Tibial artery (tissue), 4 donors: ENCODE results near the gene PDCD6IP.

Experiments
- DNase-seq, 2 donors: peaks; one replicate each; pipeline ENCODE4 v3.0.0-alpha.2; 2019
- H3K27ac ChIP-seq, 2 donors: fragments of 200-600 bp; sonication (generic) in 1 of 2; 1 replicate in 1 of 2; 2 replicates in 1 of 2; pipeline ENCODE4 v1.5.1; 2018 to 2019; ENCODE audit warnings: mild to moderate bottlenecking in 1 of 2
- H3K27me3 ChIP-seq, 2 donors: fragments of 200-600 bp; sonication (generic) in 1 of 2; one replicate each; pipeline versions ENCODE4 v1.5.1 to v1.6.0; 2016 to 2019
- H3K36me3 ChIP-seq, 3 donors: fragments of 200-600 bp; sonication (generic) in 2 of 3; one replicate each; pipeline ENCODE4 v1.5.1; 2016 to 2019; ENCODE audit warnings: mild to moderate bottlenecking in 2 of 3
- H3K4me1 ChIP-seq, 4 donors: fragments of 200-600 bp; sonication (generic) in 2 of 4; 1 replicate in 3 of 4; 2 replicates in 1 of 4; pipeline ENCODE4 v1.5.1; 2016 to 2019
- H3K4me3 ChIP-seq, 2 donors: fragments of 200-600 bp; sonication (generic) in 1 of 2; 1 replicate in 1 of 2; 2 replicates in 1 of 2; pipeline ENCODE4 v1.5.1; 2018 to 2019; ENCODE audit warnings: mild to moderate bottlenecking in 2 of 2
- H3K9me3 ChIP-seq, 3 donors: fragments of 200-600 bp; sonication (generic) in 1 of 3; one replicate each; pipeline ENCODE4 v1.5.1; 2016 to 2019
- CTCF ChIP-seq, 2 experiments: fragments of 200-600 bp in 1 of 2; fragments of 450-650 bp in 1 of 2; IDR thresholded peaks; one replicate each; pipeline ENCODE4 v1.5.1; 2017 to 2019; ENCODE audit warnings: antibody characterized with exemption in 2 of 2, mild to moderate bottlenecking in 1 of 2, moderate library complexity in 1 of 2
- intact Hi-C: fragments of 100-400 bp; cut with DNase I; formaldehyde crosslinking; loops from one replicate; pipeline ENCODE4 v1.15.0; 2023; ENCODE audit warnings: low total_unique reads

The PDCD6IP gene

GRCh38 chr3:33790091-33790490, 8.3 kb upstream of the PDCD6IP start:
- no peaks in the 10 kb centered on the region for H3K27me3 ChIP-seq
- H3K4me3 ChIP-seq, result no peak overlapping the region
- no peak for DNase-seq
- no peaks in the 10 kb centered on the region for H3K36me3 ChIP-seq
- TF ChIP-seq CTCF (IDR thresholded peaks at IDR 0.05), result no peak
- intact Hi-C loops, result no loop called here
- H3K27ac ChIP-seq, result no peak overlapping the region
- no peaks in the 10 kb centered on the region for H3K9me3 ChIP-seq
- peaks cover 0 to 11% (median 3%) of the 10 kb centered on the region in 4 donors for H3K4me1 ChIP-seq

- TF ChIP-seq CTCF (IDR thresholded peaks at IDR 0.05), result no peak
- Histone ChIP-seq H3K27ac (no peak overlapping the region), H3K4me3 (no peak overlapping the region), H3K9me3 (no peaks in the 10 kb centered on the region), H3K27me3 (no peaks in the 10 kb centered on the region), H3K4me1 (peaks cover 0 to 8% (median 3%) of the 10 kb centered on the region in 4 donors), H3K36me3 (no peaks in the 10 kb centered on the region)
- intact Hi-C loops, result no loop called here
- peak in 1 of 2 donors; percentile 34 for DNase-seq
These were observed 6.8 kb upstream of the PDCD6IP start for GRCh38 chr3:33791477-33792166.

- H3K9me3 ChIP-seq, result no peaks in the 10 kb centered on the region
- intact Hi-C loops, result no loop called here
- DNase-seq, result no peak
- no peaks in the 10 kb centered on the region for H3K27me3 ChIP-seq
- no peak overlapping the region for H3K27ac ChIP-seq
- no peaks in the 10 kb centered on the region for H3K36me3 ChIP-seq
- no peak overlapping the region for H3K4me3 ChIP-seq
- H3K4me1 ChIP-seq, result peaks cover 0 to 3% (median 0%) of the 10 kb centered on the region in 4 donors
- no peak for TF ChIP-seq CTCF (IDR thresholded peaks at IDR 0.05)
These were observed 6.1 kb upstream of the PDCD6IP start for GRCh38 chr3:33792167-33792892.

GRCh38 chr3:33795131-33795530, 3.3 kb upstream of the PDCD6IP start:
- no peak for TF ChIP-seq CTCF (IDR thresholded peaks at IDR 0.05)
- no peaks in the 10 kb centered on the region for H3K27me3 ChIP-seq
- intact Hi-C loops, result loop anchor here (5.0 kb wide), 1 partner anchor 78 kb away; the partner anchor contains the start of gene CLASP2

GRCh38 chr3:33795856-33796536, 2.4 kb upstream of the PDCD6IP start:
- H3K4me3 ChIP-seq, result no peak overlapping the region
- no peaks in the 10 kb centered on the region for H3K27me3 ChIP-seq
- H3K27ac ChIP-seq, result no peak overlapping the region
- H3K9me3 ChIP-seq, result no peaks in the 10 kb centered on the region
- DNase-seq, result no peak
- no peak for TF ChIP-seq CTCF (IDR thresholded peaks at IDR 0.05)
- H3K36me3 ChIP-seq, result no peaks in the 10 kb centered on the region
- intact Hi-C loops, result loop anchor here (5.0 kb wide), 1 partner anchor 79 kb away; the partner anchor contains the start of gene CLASP2
- peaks cover 0 to 26% (median 16%) of the 10 kb centered on the region in 4 donors for H3K4me1 ChIP-seq

More at GRCh38 chr3:33795131-33795530, 3.3 kb upstream of the PDCD6IP start:
- H3K36me3 ChIP-seq, result no peaks in the 10 kb centered on the region
- H3K4me3 ChIP-seq, result no peak overlapping the region
- H3K9me3 ChIP-seq, result no peaks in the 10 kb centered on the region
- peaks cover 0 to 17% (median 10%) of the 10 kb centered on the region in 4 donors for H3K4me1 ChIP-seq
- DNase-seq, result no peak
- H3K27ac ChIP-seq, result no peak overlapping the region
